ENCODE data around the gene OR1J2. TPM values are rescaled to one million over a fixed set of nuclear protein-coding genes. Genes with fewer than 3 reads are reported as not detected.
A peak's percentile ranks its signal among the peaks of the same experiment; 100 is the strongest.

Gene OR1J2
- polyA plus RNA-seq, 3 donors: not detected

DNA sequence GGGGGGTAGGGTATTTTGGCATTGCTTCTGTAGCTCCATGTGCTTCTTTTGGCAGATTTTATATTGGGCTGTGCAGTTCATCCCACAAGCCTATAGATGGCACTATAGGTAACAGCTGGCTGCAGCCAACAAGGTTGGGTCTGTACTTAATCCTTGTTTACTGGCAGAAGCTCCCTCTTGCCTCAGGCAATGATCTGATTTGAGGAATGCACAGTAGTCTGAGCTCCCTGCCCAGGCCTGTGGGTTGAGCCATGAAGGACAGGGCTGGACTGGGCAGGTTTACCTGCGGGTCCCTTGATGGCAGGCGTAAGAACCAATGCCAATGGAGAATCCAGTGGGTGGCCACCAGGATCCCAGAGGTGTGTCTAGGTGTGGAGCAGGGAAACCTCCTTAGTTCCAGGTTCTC is 11.7 kb upstream of the OR1J2 start:
- Mint-ChIP-seq H3K4me3 (no peak overlapping the region), H3K36me3 (no peaks in the 10 kb centered on the region), H3K27ac (no peak overlapping the region), H3K9me3 (peaks cover 0 to 7% (median 2%) of the 10 kb centered on the region in 7 donors), H3K27me3 (ENCODE audit: low read depth in 3 of 3) (peaks cover 0 to 15% (median 11%) of the 10 kb centered on the region in 3 donors), H3K4me1 (no peaks in the 10 kb centered on the region)
- TF ChIP-seq, protein P1, sequence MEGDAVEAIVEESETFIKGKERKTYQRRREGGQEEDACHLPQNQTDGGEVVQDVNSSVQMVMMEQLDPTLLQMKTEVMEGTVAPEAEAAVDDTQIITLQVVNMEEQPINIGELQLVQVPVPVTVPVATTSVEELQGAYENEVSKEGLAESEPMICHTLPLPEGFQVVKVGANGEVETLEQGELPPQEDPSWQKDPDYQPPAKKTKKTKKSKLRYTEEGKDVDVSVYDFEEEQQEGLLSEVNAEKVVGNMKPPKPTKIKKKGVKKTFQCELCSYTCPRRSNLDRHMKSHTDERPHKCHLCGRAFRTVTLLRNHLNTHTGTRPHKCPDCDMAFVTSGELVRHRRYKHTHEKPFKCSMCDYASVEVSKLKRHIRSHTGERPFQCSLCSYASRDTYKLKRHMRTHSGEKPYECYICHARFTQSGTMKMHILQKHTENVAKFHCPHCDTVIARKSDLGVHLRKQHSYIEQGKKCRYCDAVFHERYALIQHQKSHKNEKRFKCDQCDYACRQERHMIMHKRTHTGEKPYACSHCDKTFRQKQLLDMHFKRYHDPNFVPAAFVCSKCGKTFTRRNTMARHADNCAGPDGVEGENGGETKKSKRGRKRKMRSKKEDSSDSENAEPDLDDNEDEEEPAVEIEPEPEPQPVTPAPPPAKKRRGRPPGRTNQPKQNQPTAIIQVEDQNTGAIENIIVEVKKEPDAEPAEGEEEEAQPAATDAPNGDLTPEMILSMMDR (IDR thresholded peaks at IDR 0.05): peak; percentile 80
- no peak overlapping the region for H3K4me2 ChIP-seq (replicated peaks; ENCODE audit: extremely low read depth, low read length, poor library complexity, severe bottlenecking)
- no peak overlapping the region for H3K4me3 ChIP-seq (replicated peaks in 1 of 3; ENCODE audit: low read depth in 2 of 3, low read length in 3 of 3)
- no peak overlapping the region for H3K27ac ChIP-seq (ENCODE audit: low read depth in 1 of 2, low read length in 2 of 2)
- H3K9me3 ChIP-seq (replicated peaks in 1 of 2; ENCODE audit: control insufficient read depth in 1 of 2, insufficient read depth in 1 of 2, low read length in 2 of 2): no peaks in the 10 kb centered on the region
- no peaks in the 10 kb centered on the region for H3K4me1 ChIP-seq (ENCODE audit: control insufficient read depth in 1 of 2, insufficient read depth in 2 of 2, low read length in 2 of 2)
- H3K27me3 ChIP-seq (ENCODE audit: control insufficient read depth in 2 of 2, insufficient read depth in 2 of 2, low read length in 2 of 2): no peaks in the 10 kb centered on the region
- H3K36me3 ChIP-seq (replicated peaks in 1 of 2; ENCODE audit: control insufficient read depth in 1 of 2, insufficient read depth in 2 of 2, low read length in 2 of 2): no peaks in the 10 kb centered on the region
- no peaks in the 10 kb centered on the region for H3K79me2 ChIP-seq (ENCODE audit: insufficient read depth, low read length)
- peak in 2 of 3 donors; percentile 2 to 10 for DNase-seq
- WGBS (ENCODE audit: insufficient coverage): 83% methylated on average over 1 of the region's 2 CpGs
- H3K9ac ChIP-seq (ENCODE audit: insufficient read depth, low read length, poor library complexity, severe bottlenecking): no peak overlapping the region
- no peak overlapping the region for H2AFZ ChIP-seq (ENCODE audit: insufficient read depth, low read depth, low read length, poor library complexity, severe bottlenecking)
- no peaks in the 10 kb centered on the region for H4K20me1 ChIP-seq (ENCODE audit: insufficient read depth, low read length)
- intact Hi-C loops (cut with micrococcal nuclease): no loop called here

DNA sequence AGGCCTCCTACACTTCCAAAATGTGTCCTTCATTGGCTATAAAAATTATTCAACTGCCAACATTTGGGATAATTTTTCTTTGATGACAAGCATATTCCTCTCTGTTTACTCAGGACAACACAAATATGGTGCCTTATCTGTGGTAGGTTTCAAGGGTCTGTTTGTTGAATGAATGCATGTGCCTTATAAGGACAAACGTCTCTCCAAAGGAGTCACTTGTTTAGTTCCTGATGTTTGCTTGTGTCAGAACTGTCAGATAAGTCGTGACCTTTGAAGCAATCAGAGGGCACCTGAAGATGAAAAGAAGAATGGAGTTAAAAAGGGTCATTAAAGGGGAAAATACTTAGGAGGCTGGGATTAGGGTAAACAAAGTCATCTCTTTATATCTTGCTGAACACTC is 3.6 kb upstream of the OR1J2 start:
- intact Hi-C loops (cut with micrococcal nuclease): no loop called here

More for the DNA sequence above, 3.6 kb upstream of the OR1J2 start:
- Mint-ChIP-seq H3K4me3 (no peak overlapping the region), H3K36me3 (no peaks in the 10 kb centered on the region), H3K27ac (no peak overlapping the region), H3K9me3 (peaks cover 0 to 1% (median 0%) of the 10 kb centered on the region in 7 donors), H3K4me1 (no peaks in the 10 kb centered on the region), H3K27me3 (ENCODE audit: low read depth in 3 of 3) (peaks cover 7 to 12% (median 9%) of the 10 kb centered on the region in 3 donors)
- Histone ChIP-seq H3K27me3 (ENCODE audit: control insufficient read depth in 2 of 2, insufficient read depth in 2 of 2, low read length in 2 of 2) (peaks cover 0 to 5% of the 10 kb centered on the region in 2 donors), H3K9me3 (replicated peaks in 1 of 2; ENCODE audit: control insufficient read depth in 1 of 2, insufficient read depth in 1 of 2, low read length in 2 of 2) (no peaks in the 10 kb centered on the region), H3K79me2 (ENCODE audit: insufficient read depth, low read length) (no peaks in the 10 kb centered on the region), H3K9ac (ENCODE audit: insufficient read depth, low read length, poor library complexity, severe bottlenecking) (no peak overlapping the region), H3K4me3 (replicated peaks in 1 of 3; ENCODE audit: low read depth in 2 of 3, low read length in 3 of 3) (no peak overlapping the region), H3K27ac (ENCODE audit: low read depth in 1 of 2, low read length in 2 of 2) (no peak overlapping the region), H4K20me1 (ENCODE audit: insufficient read depth, low read length) (no peaks in the 10 kb centered on the region), H3K36me3 (replicated peaks in 1 of 2; ENCODE audit: control insufficient read depth in 1 of 2, insufficient read depth in 2 of 2, low read length in 2 of 2) (no peaks in the 10 kb centered on the region), H3K4me1 (ENCODE audit: control insufficient read depth in 1 of 2, insufficient read depth in 2 of 2, low read length in 2 of 2) (no peaks in the 10 kb centered on the region), H3K4me2 (replicated peaks; ENCODE audit: extremely low read depth, low read length, poor library complexity, severe bottlenecking) (no peak overlapping the region), H2AFZ (ENCODE audit: insufficient read depth, low read depth, low read length, poor library complexity, severe bottlenecking) (no peak overlapping the region)
- TF ChIP-seq, protein P1 (IDR thresholded peaks at IDR 0.05): no peak
- no peak for DNase-seq
- 79% methylated on average over 2 of the region's 2 CpGs for WGBS (ENCODE audit: insufficient coverage)
